ENCODE data around the gene ZC3H14.

GRCh38 chr14:88568196-88568595 lies 5.4 kb downstream of the ZC3H14 start:
- TF ChIP-seq, protein P1, sequence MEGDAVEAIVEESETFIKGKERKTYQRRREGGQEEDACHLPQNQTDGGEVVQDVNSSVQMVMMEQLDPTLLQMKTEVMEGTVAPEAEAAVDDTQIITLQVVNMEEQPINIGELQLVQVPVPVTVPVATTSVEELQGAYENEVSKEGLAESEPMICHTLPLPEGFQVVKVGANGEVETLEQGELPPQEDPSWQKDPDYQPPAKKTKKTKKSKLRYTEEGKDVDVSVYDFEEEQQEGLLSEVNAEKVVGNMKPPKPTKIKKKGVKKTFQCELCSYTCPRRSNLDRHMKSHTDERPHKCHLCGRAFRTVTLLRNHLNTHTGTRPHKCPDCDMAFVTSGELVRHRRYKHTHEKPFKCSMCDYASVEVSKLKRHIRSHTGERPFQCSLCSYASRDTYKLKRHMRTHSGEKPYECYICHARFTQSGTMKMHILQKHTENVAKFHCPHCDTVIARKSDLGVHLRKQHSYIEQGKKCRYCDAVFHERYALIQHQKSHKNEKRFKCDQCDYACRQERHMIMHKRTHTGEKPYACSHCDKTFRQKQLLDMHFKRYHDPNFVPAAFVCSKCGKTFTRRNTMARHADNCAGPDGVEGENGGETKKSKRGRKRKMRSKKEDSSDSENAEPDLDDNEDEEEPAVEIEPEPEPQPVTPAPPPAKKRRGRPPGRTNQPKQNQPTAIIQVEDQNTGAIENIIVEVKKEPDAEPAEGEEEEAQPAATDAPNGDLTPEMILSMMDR (IDR thresholded peaks at IDR 0.05; ENCODE audit: low read length): no peak
- TF ChIP-seq EZH2 (optimal IDR thresholded peaks at IDR 0.05; ENCODE audit: low read depth, low read length): no peak
